GDM1 (cell line): ENCODE data around the gene POLN.
"Not testable (repeated sequence)": the region's sequence is repeated elsewhere in the genome, so short reads cannot be mapped to it uniquely, and the experiment has no call there.

ENCODE experiments used
- DNase-seq: peaks from one replicate; lab custom pipeline; 2025; lab: John Stamatoyannopoulos, UW

POLN gene

GRCh38 chr4:2251073-2251794 lies 9.3 kb upstream of the POLN start:
- no peak for DNase-seq

GRCh38 chr4:2250357-2251072 lies 8.6 kb upstream of the POLN start:
- DNase-seq: no peak

- DNase-seq: no peak
Measured at GRCh38 chr4:2249526-2250356, 7.8 kb upstream of the POLN start.

- DNase-seq: no peak
Measured at GRCh38 chr4:2248821-2249261, 6.9 kb upstream of the POLN start.

- no peak for DNase-seq
Measured at GRCh38 chr4:2248044-2248780, 6.3 kb upstream of the POLN start.

GRCh38 chr4:2247128-2248043 lies 5.5 kb upstream of the POLN start:
- DNase-seq: no peak

- no peak for DNase-seq
Measured at GRCh38 chr4:2246384-2247127, 4.6 kb upstream of the POLN start.

- DNase-seq: no peak
Measured at GRCh38 chr4:2245787-2246275, 3.9 kb upstream of the POLN start.

GRCh38 chr4:2245057-2245786 lies 3.3 kb upstream of the POLN start:
- no peak for DNase-seq

- peak; percentile 60 for DNase-seq
Measured at GRCh38 chr4:2243681-2244380, 1.9 kb upstream of the POLN start.

- no peak for DNase-seq
Measured at GRCh38 chr4:2241003-2241402, 918 bp downstream of the POLN start.

GRCh38 chr4:2236944-2237666 lies 4.8 kb downstream of the POLN start:
- DNase-seq: no peak

GRCh38 chr4:2231082-2231481 lies 10.8 kb downstream of the POLN start:
- no peak for DNase-seq

- no peak for DNase-seq
Measured at GRCh38 chr4:2226261-2226660, 15.7 kb downstream of the POLN start.

GRCh38 chr4:2222838-2223237 lies 19.1 kb downstream of the POLN start:
- no peak for DNase-seq

- not testable (repeated sequence) for DNase-seq
Measured at GRCh38 chr4:2221378-2221777, 20.5 kb downstream of the POLN start.

GRCh38 chr4:2220016-2220630 lies 21.8 kb downstream of the POLN start:
- DNase-seq: peak; percentile 60
